ENCODE measurements around the gene GABBR2. TPM values are rescaled to one million over a fixed set of nuclear protein-coding genes. Genes with fewer than 3 reads are reported as not detected.
"Not testable (repeated sequence)": the region's sequence is repeated elsewhere in the genome, so short reads cannot be mapped to it uniquely, and the experiment has no call there.

The GABBR2 gene
- total RNA-seq, 1 experiment from 2014 or later = not detected

DNA sequence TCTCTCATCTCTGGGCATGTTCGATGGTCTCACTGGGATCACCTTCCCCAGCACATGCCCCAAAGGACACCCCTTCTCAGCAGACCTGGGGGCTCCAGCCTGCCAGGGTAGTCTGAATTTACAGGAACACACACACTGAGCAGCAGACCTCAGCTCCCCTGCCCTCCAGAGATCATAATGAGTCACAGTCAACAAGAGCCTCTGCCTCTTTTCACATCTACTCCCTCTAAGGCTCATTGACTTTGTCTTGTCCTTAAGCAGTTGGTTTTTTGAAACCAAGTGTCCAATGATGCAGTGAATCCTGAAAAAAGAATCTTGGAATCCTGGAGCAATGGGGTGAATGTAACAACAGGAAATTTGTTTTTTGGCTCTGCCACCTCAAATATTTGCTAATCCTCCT, 20.8 kb downstream of the GABBR2 start:
- no peak overlapping the region for H3K4me3 ChIP-seq (ENCODE audit: low read depth, low read length, poor library complexity, severe bottlenecking)
- POLR2A ChIA-PET (ENCODE audit: low non-redundant PET) = no interaction called here

DNA sequence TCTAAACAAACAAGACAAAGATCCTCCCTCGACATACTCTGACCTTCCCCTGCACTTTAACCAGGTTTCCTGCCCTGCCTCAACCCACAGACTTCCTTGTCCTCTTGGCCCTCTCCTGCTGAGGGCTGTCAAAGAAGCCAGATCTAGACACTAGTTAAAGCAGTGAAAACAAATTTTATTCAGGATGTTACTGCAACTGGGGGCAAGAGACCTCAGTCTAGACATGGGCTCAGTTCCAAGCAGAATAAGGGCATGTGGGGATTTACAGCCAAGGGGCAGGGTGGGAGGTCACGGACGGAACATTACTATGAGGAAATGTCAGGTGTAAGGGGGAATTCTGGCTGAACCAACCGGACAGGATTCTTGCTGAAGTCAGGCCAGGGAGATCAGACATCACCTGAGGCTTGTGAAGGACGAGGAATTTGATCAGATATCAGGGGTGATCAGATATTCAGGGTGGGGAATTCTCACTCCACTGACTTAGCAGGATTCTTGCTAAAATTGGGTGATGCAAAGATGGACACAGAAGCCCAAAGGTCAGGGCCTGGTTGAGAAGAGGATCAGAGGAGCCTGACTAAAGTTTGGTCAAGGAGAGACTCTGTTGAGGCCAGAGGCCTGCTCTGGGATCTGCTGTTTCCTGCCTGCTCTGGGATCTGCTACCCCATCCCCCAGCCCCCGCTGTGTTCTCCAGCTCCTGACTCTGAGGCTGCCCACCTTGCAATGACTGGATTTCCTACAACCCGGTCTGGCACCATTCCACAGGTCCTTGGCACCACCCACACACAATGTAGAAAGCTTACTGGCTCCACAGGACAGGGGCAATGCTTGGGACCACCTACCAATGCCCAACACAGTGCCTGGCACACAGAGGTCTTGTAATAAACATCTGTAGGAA, 21.5 kb downstream of the GABBR2 start:
- CTCF ChIA-PET = no interaction called here
- no peak for DNase-seq (ENCODE audit: low spot score)
- Histone ChIP-seq H3K27me3 (replicated peaks; ENCODE audit: insufficient read depth, low read depth, low read length, poor library complexity) (peaks cover 17% of the 10 kb centered on the region), H3K9me3 (ENCODE audit: low read depth, low read length, poor library complexity, severe bottlenecking) (no peaks in the 10 kb centered on the region), H3K4me1 (ENCODE audit: insufficient read depth, low read length, poor library complexity, severe bottlenecking) (no peaks in the 10 kb centered on the region), H3K27ac (ENCODE audit: low read depth, low read length, poor library complexity, severe bottlenecking) (no peak overlapping the region), H3K4me3 (ENCODE audit: low read depth, low read length, poor library complexity, severe bottlenecking) (no peak overlapping the region), H3K36me3 (ENCODE audit: insufficient read depth, low read length, poor library complexity, severe bottlenecking) (no peaks in the 10 kb centered on the region)
- TF ChIP-seq EZH2 (IDR thresholded peaks at IDR 0.05; ENCODE audit: borderline replicate concordance, low read depth, low read length, poor library complexity, severe bottlenecking) = no peak
- TF ChIP-seq, protein P1, sequence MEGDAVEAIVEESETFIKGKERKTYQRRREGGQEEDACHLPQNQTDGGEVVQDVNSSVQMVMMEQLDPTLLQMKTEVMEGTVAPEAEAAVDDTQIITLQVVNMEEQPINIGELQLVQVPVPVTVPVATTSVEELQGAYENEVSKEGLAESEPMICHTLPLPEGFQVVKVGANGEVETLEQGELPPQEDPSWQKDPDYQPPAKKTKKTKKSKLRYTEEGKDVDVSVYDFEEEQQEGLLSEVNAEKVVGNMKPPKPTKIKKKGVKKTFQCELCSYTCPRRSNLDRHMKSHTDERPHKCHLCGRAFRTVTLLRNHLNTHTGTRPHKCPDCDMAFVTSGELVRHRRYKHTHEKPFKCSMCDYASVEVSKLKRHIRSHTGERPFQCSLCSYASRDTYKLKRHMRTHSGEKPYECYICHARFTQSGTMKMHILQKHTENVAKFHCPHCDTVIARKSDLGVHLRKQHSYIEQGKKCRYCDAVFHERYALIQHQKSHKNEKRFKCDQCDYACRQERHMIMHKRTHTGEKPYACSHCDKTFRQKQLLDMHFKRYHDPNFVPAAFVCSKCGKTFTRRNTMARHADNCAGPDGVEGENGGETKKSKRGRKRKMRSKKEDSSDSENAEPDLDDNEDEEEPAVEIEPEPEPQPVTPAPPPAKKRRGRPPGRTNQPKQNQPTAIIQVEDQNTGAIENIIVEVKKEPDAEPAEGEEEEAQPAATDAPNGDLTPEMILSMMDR (conservative IDR thresholded peaks at IDR 0.05; ENCODE audit: low read depth, low read length) = no peak
- POLR2A ChIA-PET (ENCODE audit: low non-redundant PET) = no interaction called here
- no TSS peak for BruUV-seq (replicated peaks)
- intact Hi-C loops (cut with micrococcal nuclease; ENCODE audit: unreplicated experiment) = no loop called here

More for the DNA sequence above, 20.8 kb downstream of the GABBR2 start:
- TF ChIP-seq, protein P1 (conservative IDR thresholded peaks at IDR 0.05; ENCODE audit: low read depth, low read length) = no peak
- TF ChIP-seq EZH2 (IDR thresholded peaks at IDR 0.05; ENCODE audit: borderline replicate concordance, low read depth, low read length, poor library complexity, severe bottlenecking) = no peak
- no peak for DNase-seq (ENCODE audit: low spot score)
- no peaks in the 10 kb centered on the region for H3K36me3 ChIP-seq (ENCODE audit: insufficient read depth, low read length, poor library complexity, severe bottlenecking)
- no TSS peak for BruUV-seq (replicated peaks)
- CTCF ChIA-PET = no interaction called here
- no peak overlapping the region for H3K27ac ChIP-seq (ENCODE audit: low read depth, low read length, poor library complexity, severe bottlenecking)
- peaks cover 17% of the 10 kb centered on the region for H3K27me3 ChIP-seq (replicated peaks; ENCODE audit: insufficient read depth, low read depth, low read length, poor library complexity)
- H3K9me3 ChIP-seq (ENCODE audit: low read depth, low read length, poor library complexity, severe bottlenecking) = no peaks in the 10 kb centered on the region
- no peaks in the 10 kb centered on the region for H3K4me1 ChIP-seq (ENCODE audit: insufficient read depth, low read length, poor library complexity, severe bottlenecking)
- intact Hi-C loops (cut with micrococcal nuclease; ENCODE audit: unreplicated experiment) = no loop called here

DNA sequence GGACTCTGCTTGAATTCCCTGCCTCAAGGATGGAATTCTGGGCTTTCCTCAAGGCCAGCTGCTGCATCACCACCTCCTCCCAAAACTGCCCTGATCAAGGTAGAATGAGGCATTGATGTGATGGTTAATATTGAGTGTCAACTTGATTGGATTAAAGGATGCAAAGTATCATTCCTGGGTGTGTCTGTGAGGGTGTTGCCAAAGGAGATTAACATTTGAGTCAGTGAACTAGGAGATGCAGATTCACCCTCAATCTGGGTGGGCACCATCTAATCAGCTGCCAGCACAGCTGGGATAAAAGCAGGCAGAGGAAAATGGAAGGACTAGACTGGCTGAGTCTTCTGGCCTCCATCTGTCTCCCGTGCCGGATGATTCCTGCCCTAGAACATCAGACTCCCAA, 23.9 kb downstream of the GABBR2 start:
- POLR2A ChIA-PET (ENCODE audit: low non-redundant PET); DNase-seq (ENCODE audit: low spot score); H3K27ac ChIP-seq (ENCODE audit: low read depth, low read length, poor library complexity, severe bottlenecking); H3K4me3 ChIP-seq (ENCODE audit: low read depth, low read length, poor library complexity, severe bottlenecking); H3K36me3 ChIP-seq (ENCODE audit: insufficient read depth, low read length, poor library complexity, severe bottlenecking); H3K4me1 ChIP-seq (ENCODE audit: insufficient read depth, low read length, poor library complexity, severe bottlenecking); CTCF ChIA-PET; H3K9me3 ChIP-seq (ENCODE audit: low read depth, low read length, poor library complexity, severe bottlenecking); H3K27me3 ChIP-seq (replicated peaks; ENCODE audit: insufficient read depth, low read depth, low read length, poor library complexity); BruUV-seq (replicated peaks); intact Hi-C loops (cut with micrococcal nuclease; ENCODE audit: unreplicated experiment): not testable (repeated sequence)

Measured in A673 (cell line).